Activated naive CD4-positive, alpha-beta T cell (primary cell): ENCODE results near the gene CDCA4.
"Not testable (repeated sequence)": the region's sequence is repeated elsewhere in the genome, so short reads cannot be mapped to it uniquely, and the experiment has no call there.

Experiments used
- DNase-seq, 4 experiments: peaks; one replicate each; lab custom pipeline; 2025; lab: John Stamatoyannopoulos, UW

Gene CDCA4

DNA sequence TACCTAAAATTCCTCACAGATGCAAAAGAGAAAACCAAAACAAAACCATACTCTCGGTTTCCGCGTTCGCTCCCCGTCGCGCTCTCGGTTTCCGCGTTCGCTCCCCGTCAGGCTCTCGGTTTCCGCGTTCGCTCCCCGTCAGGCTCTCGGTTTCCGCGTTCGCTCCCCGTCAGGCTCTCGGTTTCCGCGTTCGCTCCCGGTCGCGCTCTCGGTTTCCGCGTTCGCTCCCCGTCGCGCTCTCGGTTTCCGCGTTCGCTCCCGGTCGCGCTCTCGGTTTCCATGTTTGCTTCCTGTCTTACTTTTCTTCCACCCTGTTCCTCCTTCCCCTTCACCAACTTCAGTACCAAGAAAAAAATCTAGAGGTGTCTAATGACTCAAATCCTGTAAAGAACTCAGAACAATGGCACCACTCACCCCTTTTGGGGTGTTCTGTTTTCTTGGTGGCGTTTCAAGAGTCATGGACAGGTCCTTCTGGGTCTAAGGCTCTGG is 12.6 kb upstream of the CDCA4 start:
- DNase-seq: not testable (repeated sequence)

- DNase-seq: not testable (repeated sequence)
Observed at GRCh38 chr14:105032451-105032901, 11.6 kb upstream of the CDCA4 start.

DNA sequence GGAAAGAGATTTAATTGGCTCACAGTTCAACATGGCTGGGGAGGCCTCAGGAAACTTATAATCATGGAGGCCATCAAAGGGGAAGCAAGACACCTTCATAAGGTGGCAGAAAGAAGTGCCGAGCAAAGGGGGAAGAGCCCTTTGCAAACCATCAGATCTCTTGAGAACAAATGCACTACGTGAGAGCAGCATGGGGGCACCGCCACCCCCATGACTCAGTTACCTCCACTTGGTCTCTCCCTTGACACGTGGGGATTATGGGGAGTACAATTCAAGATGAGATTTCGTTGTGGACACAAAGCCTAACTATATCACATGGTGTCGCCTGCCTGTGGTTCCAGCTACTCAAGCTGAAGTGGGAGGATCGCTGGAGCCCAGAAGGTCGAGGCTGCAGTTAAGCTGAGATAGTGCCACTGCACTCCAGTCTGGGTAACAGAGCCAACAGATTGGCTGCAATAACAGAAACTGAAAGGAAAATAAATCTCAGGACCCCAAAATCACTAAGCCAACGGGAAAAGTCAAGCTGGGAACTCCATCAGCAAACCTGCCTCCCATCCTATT is 10.0 kb upstream of the CDCA4 start:
- DNase-seq: no peak

DNA sequence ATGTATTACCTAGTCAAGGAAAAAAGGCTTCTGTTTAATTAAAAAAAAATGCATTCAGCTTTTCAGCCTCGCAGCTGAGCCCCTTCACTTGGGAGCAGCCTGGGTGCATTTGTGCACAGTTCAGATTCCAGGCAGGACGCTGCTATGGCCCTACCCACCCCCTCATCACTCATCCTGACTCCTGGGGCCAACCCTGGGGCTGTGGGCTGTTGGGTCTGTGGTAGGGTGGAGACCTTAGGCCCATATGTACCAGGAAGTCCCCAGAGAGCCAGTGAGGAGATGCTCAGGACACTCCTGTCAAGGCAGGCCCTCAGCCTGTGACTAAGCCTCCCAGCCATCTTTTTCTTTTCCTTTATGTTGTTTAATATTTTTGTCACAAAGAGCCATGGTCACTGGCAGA is 9.3 kb upstream of the CDCA4 start:
- no peak for DNase-seq

- DNase-seq: no peak
Observed at GRCh38 chr14:105029402-105029801, 8.5 kb upstream of the CDCA4 start.

GRCh38 chr14:105028251-105028927 is 7.5 kb upstream of the CDCA4 start:
- DNase-seq: no peak

GRCh38 chr14:105027718-105028117 is 6.8 kb upstream of the CDCA4 start:
- not testable (repeated sequence) for DNase-seq

GRCh38 chr14:105026802-105027563 is 6.1 kb upstream of the CDCA4 start:
- no peak for DNase-seq

- DNase-seq: no peak
Observed at GRCh38 chr14:105026033-105026785, 5.3 kb upstream of the CDCA4 start.

DNA sequence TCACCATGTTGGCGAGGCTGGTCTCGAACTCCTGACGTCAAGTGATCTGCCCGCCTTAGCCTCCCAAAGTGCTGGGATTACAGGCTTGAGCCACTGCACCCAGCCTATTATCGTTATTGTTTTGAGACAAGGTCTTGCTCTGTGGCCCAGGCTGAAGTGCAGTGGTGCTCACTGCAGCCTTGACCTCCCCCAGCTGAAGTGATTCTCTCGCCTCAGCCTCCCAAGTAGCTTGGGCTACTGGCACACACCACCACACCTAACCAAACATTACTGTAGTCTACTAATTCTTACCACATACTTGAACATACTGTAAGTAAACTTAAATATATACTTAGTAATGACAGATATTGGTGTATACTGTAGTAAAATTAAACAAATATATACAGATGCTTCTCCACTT is 4.5 kb upstream of the CDCA4 start:
- DNase-seq: no peak

DNA sequence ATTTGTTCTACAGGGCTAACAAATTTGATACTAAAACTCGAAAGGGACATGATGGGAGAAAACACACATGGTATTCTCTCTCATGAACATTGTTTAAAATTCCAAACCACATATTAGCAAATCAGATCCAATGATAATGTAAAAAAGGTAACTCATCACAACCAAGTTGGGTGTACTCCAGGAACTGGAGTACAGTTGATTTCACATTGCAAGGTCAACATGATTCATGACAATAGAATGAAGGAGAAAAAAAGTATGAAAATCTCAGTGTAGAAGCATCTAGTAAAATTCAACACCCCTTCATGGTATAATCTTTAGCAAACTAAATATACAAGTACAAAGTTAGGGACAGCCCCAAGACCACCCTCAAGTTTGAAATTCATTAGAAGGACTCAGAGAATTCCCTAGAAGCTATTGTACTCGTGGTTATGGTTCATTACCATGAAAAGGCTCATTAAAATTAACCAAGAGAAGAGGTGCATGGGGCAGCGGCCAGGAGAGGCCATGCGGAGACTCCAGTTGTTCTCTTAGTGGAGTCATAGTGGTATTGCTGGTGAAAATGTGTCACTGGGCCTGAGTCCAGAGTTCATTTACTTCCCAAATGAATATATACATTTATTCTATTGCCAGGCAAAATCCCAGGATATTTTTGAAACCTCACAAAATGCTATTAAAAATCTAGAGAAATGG is 3.1 kb upstream of the CDCA4 start:
- no peak for DNase-seq

- DNase-seq: no peak
Observed at GRCh38 chr14:105023144-105023543, 2.3 kb upstream of the CDCA4 start.

DNA sequence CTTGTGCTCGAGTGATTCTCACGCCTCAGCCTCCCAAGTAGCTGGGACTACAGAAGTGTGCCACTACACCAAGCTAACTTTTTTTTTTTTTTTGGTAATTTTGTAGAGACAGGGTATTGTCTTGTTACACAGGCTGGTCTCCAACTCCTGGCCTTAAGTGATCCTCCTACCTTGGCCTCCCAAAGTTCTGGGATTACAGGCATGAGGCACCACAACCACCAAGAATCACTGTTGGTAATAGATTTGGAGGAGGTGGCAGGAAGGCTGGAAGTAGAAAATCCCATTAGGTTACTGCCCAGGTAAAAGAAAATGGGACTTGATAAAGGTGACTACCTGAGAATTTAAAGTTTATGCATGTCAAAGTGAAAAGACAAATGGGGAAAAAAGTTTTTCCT is 1.4 kb upstream of the CDCA4 start:
- no peak for DNase-seq

GRCh38 chr14:105021656-105022275 is 883 bp upstream of the CDCA4 start:
- DNase-seq: no peak

DNA sequence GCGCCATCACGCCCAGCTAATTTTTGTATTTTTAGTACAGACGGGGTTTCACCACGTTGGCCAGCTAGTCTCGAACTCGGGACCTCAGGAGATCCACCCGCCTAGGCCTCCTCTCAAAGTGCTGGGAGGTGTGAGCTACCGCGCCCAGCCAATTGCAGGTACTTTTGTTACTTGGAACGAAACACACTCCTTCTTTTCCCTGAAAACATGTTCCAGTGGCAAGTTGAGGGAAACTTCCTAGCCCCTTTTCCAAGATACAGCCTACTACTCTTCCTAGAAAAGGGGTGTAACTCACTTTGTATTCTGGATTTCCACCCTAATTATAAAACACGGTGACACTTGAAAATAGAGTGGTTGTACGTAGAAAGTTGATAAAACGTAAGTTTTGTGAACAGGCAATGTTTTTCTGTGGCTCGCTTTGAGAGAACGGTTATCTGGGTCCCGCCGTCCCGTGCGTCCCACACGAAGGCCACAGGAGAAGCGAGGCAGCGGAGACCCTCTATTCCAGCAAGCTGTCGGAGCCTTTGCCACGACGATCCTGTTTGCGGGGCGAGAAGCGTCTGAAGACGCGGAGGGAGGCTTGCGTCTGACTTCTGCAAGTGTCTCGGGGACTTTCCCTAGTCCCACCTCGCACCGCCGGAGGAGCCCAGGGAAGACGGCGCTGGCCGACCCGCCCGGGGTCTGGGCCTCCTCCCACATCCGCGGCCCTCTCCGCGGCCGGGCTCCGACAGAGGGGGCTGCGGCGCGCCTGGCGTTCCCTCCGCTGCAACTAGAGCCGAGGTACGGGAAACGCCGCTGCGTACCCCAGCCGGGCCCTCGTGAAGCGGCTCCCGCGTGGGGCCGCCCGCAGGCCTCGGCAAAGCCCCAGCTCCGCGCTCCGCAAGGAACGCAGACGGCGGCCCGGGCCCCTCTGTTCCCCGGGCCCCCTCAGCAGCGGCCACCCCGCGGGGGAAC is 745 bp downstream of the CDCA4 start:
- peak in 3 of 4 experiments; percentile 14 to 42 (median 34) for DNase-seq

- DNase-seq: no peak
Observed at GRCh38 chr14:105018414-105018813, 2.5 kb downstream of the CDCA4 start.

- no peak for DNase-seq
Observed at GRCh38 chr14:105015905-105016304, 5.0 kb downstream of the CDCA4 start.

GRCh38 chr14:105015242-105015641 is 5.6 kb downstream of the CDCA4 start:
- no peak for DNase-seq

- DNase-seq: no peak
Observed at GRCh38 chr14:105014631-105015030, 6.3 kb downstream of the CDCA4 start.

GRCh38 chr14:105014032-105014431 is 6.9 kb downstream of the CDCA4 start:
- DNase-seq: no peak
